Activated CD4-positive, alpha-beta T cell treated with anti-CD3 and anti-CD28 coated beads for 36 hours (primary cell): ENCODE measurements around the gene BTF3. TPM values are rescaled to one million over a fixed set of nuclear protein-coding genes. Genes with fewer than 3 reads are reported as not detected.
A peak's percentile ranks its signal among the peaks of the same experiment; 100 is the strongest.
"Not testable (repeated sequence)": the region's sequence is repeated elsewhere in the genome, so short reads cannot be mapped to it uniquely, and the experiment has no call there.

Experiments used
- ATAC-seq: fragments of 200-7000 bp; cut with Tn5 transposase; one replicate; pipeline ENCODE4 v1.10.0; 2021; ENCODE audit warnings: mild to moderate bottlenecking, moderate library complexity
- CTCF ChIA-PET: fragments of 350-600 bp; sonication (Branson Sonifier 250); formaldehyde crosslinking; loops from one replicate; lab custom pipeline; 2021; ENCODE audit warnings: antibody characterized with exemption; lab: Charles Lee
- POLR2A ChIA-PET: fragments of 350-600 bp; sonication (Branson Sonifier 250); formaldehyde crosslinking; loops from one replicate; lab custom pipeline; 2021; ENCODE audit warnings: antibody characterized with exemption, inconsistent platforms; lab: Charles Lee
- DNase-seq: peaks from one replicate; pipeline ENCODE4 v3.0.0-alpha.2; 2020
- H3K27ac Mint-ChIP-seq: one replicate; pipeline ENCODE4 v1.8.0; 2021; ENCODE audit warnings: mixed read lengths
- H3K27me3 Mint-ChIP-seq: one replicate; pipeline ENCODE4 v1.8.0; 2021; ENCODE audit warnings: mixed read lengths
- H3K36me3 Mint-ChIP-seq: one replicate; pipeline ENCODE4 v1.8.0; 2021; ENCODE audit warnings: low read depth, mixed read lengths
- H3K4me1 Mint-ChIP-seq: one replicate; pipeline ENCODE4 v1.8.0; 2021; ENCODE audit warnings: mixed read lengths
- H3K4me3 Mint-ChIP-seq: one replicate; pipeline ENCODE4 v1.8.0; 2021; ENCODE audit warnings: mild to moderate bottlenecking, moderate library complexity, mixed read lengths
- H3K9me3 Mint-ChIP-seq: one replicate; pipeline ENCODE4 v1.8.0; 2021; ENCODE audit warnings: low read depth, mixed read lengths
- intact Hi-C, 2 experiments: fragments of 100-400 bp; cut with DNase I in 1 of 2; cut with micrococcal nuclease in 1 of 2; formaldehyde crosslinking; loops; one replicate each; pipeline versions ENCODE4 v1.14.2 to v1.15.1; 2022 to 2024; cut with DNase I, micrococcal nuclease
- total RNA-seq, 2 experiments: library from RNA; stranded (reverse); gene quantifications; one replicate each; pipeline ENCODE4 v1.2.3, GENCODE V29; 2021

The BTF3 gene
- total RNA-seq, 2 experiments from 2014 or later, result 1,030 to 1,213 TPM

GRCh38 chr5:73486119-73486899, 11.9 kb upstream of the BTF3 start:
- Mint-ChIP-seq H3K36me3 (no peaks in the 10 kb centered on the region), H3K9me3 (no peaks in the 10 kb centered on the region), H3K27me3 (peaks cover 20% of the 10 kb centered on the region), H3K27ac (no peak overlapping the region), H3K4me1 (no peaks in the 10 kb centered on the region), H3K4me3 (no peak overlapping the region)
- POLR2A ChIA-PET, result no interaction called here
- intact Hi-C loops, result no loop called here
- CTCF ChIA-PET, result interaction anchor here (1.7 kb wide), 1 partner anchor 51 kb away, joined by 4 read pairs; no protein-coding TSS in a partner anchor
- ATAC-seq, result no peak
- no peak for DNase-seq

- H3K27ac Mint-ChIP-seq, H3K4me3 Mint-ChIP-seq, H3K4me1 Mint-ChIP-seq, POLR2A ChIA-PET, H3K9me3 Mint-ChIP-seq, H3K36me3 Mint-ChIP-seq, ATAC-seq, DNase-seq, intact Hi-C loops: not testable (repeated sequence)
- H3K27me3 Mint-ChIP-seq, result peaks cover 23% of the 10 kb centered on the region
- CTCF ChIA-PET, result interaction anchor here (0.7 to 1.7 kb wide), 2 partner anchors 50 to 1021 kb away, joined by 3 to 4 read pairs; no protein-coding TSS in a partner anchor
Observed at GRCh38 chr5:73487257-73487656, 11.0 kb upstream of the BTF3 start.

- no peaks in the 10 kb centered on the region for H3K36me3 Mint-ChIP-seq
- no peaks in the 10 kb centered on the region for H3K4me1 Mint-ChIP-seq
- DNase-seq (no peak), ATAC-seq (no peak)
- POLR2A ChIA-PET, result no interaction called here
- intact Hi-C loops, result no loop called here
- H3K27me3 Mint-ChIP-seq, result peaks cover 26% of the 10 kb centered on the region
- H3K27ac Mint-ChIP-seq, result no peak overlapping the region
- CTCF ChIA-PET, result interaction anchor here (0.7 to 1.7 kb wide), 2 partner anchors 50 to 1020 kb away, joined by 3 to 4 read pairs; no protein-coding TSS in a partner anchor
- H3K9me3 Mint-ChIP-seq, result no peaks in the 10 kb centered on the region
- H3K4me3 Mint-ChIP-seq, result no peak overlapping the region
Observed at GRCh38 chr5:73487815-73488214, 10.4 kb upstream of the BTF3 start.

GRCh38 chr5:73488806-73489205, 9.4 kb upstream of the BTF3 start:
- peaks cover 32% of the 10 kb centered on the region for H3K27me3 Mint-ChIP-seq
- intact Hi-C loops, result no loop called here
- CTCF ChIA-PET, result no interaction called here

GRCh38 chr5:73490088-73490487, 8.2 kb upstream of the BTF3 start:
- H3K4me1 Mint-ChIP-seq, result no peaks in the 10 kb centered on the region
- H3K27me3 Mint-ChIP-seq, result peaks cover 29% of the 10 kb centered on the region
- intact Hi-C loops, result loop anchor here in 1 of 2 experiments (10.0 kb wide), 1 partner anchor 1085 kb away; no protein-coding TSS in a partner anchor
- CTCF ChIA-PET, result interaction anchor here (0.6 to 0.9 kb wide), 2 partner anchors 9 to 274 kb away, joined by 3 to 6 read pairs; no protein-coding TSS in a partner anchor
- DNase-seq, result no peak
- H3K4me3 Mint-ChIP-seq, result no peak overlapping the region
- POLR2A ChIA-PET, result no interaction called here
- ATAC-seq, result no peak
- H3K9me3 Mint-ChIP-seq, result no peaks in the 10 kb centered on the region
- no peaks in the 10 kb centered on the region for H3K36me3 Mint-ChIP-seq
- no peak overlapping the region for H3K27ac Mint-ChIP-seq

More at GRCh38 chr5:73488806-73489205, 9.4 kb upstream of the BTF3 start:
- Mint-ChIP-seq H3K36me3 (no peaks in the 10 kb centered on the region), H3K27ac (no peak overlapping the region), H3K4me3 (no peak overlapping the region), H3K9me3 (no peaks in the 10 kb centered on the region), H3K4me1 (no peaks in the 10 kb centered on the region)
- no peak for DNase-seq
- POLR2A ChIA-PET, result no interaction called here
- no peak for ATAC-seq

GRCh38 chr5:73491155-73491554, 7.1 kb upstream of the BTF3 start:
- no peaks in the 10 kb centered on the region for H3K4me1 Mint-ChIP-seq
- no peaks in the 10 kb centered on the region for H3K36me3 Mint-ChIP-seq
- no peak overlapping the region for H3K27ac Mint-ChIP-seq
- H3K27me3 Mint-ChIP-seq, result peaks cover 27% of the 10 kb centered on the region
- intact Hi-C loops, result loop anchor here in 1 of 2 experiments (10.0 kb wide), 1 partner anchor 1084 kb away; no protein-coding TSS in a partner anchor
- no peak for ATAC-seq
- ChIA-PET POLR2A (no interaction called here), CTCF (interaction anchor here (0.9 kb wide), 1 partner anchor 275 kb away, joined by 3 read pairs; no protein-coding TSS in a partner anchor)
- no peak overlapping the region for H3K4me3 Mint-ChIP-seq
- no peaks in the 10 kb centered on the region for H3K9me3 Mint-ChIP-seq
- DNase-seq, result no peak

GRCh38 chr5:73493421-73493820, 4.8 kb upstream of the BTF3 start:
- Mint-ChIP-seq H3K4me1 (peaks cover 7% of the 10 kb centered on the region), H3K4me3 (no peak overlapping the region), H3K27ac (no peak overlapping the region), H3K27me3 (peaks cover 20% of the 10 kb centered on the region), H3K9me3 (no peaks in the 10 kb centered on the region), H3K36me3 (peaks cover 2% of the 10 kb centered on the region)
- intact Hi-C loops, result loop anchor here in 1 of 2 experiments (10.0 kb wide), 1 partner anchor 1081 kb away; no protein-coding TSS in a partner anchor
- ChIA-PET POLR2A (no interaction called here), CTCF (no interaction called here)
- no peak for ATAC-seq
- DNase-seq, result no peak

GRCh38 chr5:73494721-73495120, 3.5 kb upstream of the BTF3 start:
- H3K4me1 Mint-ChIP-seq, result peaks cover 10% of the 10 kb centered on the region
- no peak overlapping the region for H3K4me3 Mint-ChIP-seq
- intact Hi-C loops, result loop anchor here (5.0 to 10.0 kb wide), 4 partner anchors 47 to 1907 kb away; partner anchors contain the start of genes FCHO2 (in 1 of the 2), FOXD1 (in 1 of the 2) and MCCC2 (in 1 of the 2)
- peaks cover 13% of the 10 kb centered on the region for H3K36me3 Mint-ChIP-seq
- H3K9me3 Mint-ChIP-seq, result no peaks in the 10 kb centered on the region
- peaks cover 14% of the 10 kb centered on the region for H3K27me3 Mint-ChIP-seq
- no peak for ATAC-seq
- no peak overlapping the region for H3K27ac Mint-ChIP-seq
- CTCF ChIA-PET, result no interaction called here
- no peak for DNase-seq
- POLR2A ChIA-PET, result no interaction called here

GRCh38 chr5:73495772-73496335, 2.4 kb upstream of the BTF3 start:
- Mint-ChIP-seq H3K9me3 (no peaks in the 10 kb centered on the region), H3K36me3 (peaks cover 23% of the 10 kb centered on the region), H3K27me3 (peaks cover 14% of the 10 kb centered on the region), H3K4me1 (peaks cover 19% of the 10 kb centered on the region), H3K4me3 (no peak overlapping the region), H3K27ac (no peak overlapping the region)
- no peak for ATAC-seq
- ChIA-PET POLR2A (no interaction called here), CTCF (interaction anchor here (1.7 to 2.6 kb wide), 3 partner anchors 22 to 35 kb away, joined by 5 to 7 read pairs (median 6); no protein-coding TSS in a partner anchor)
- intact Hi-C loops, result loop anchor here (5.0 to 10.0 kb wide), 4 partner anchors 49 to 1909 kb away; partner anchors contain the start of genes FCHO2 (in 1 of the 2), FOXD1 (in 1 of the 2) and MCCC2 (in 1 of the 2)
- no peak for DNase-seq

- POLR2A ChIA-PET, result no interaction called here
- intact Hi-C loops, result loop anchor here (5.0 to 10.0 kb wide), 4 partner anchors 50 to 1910 kb away; partner anchors contain the start of genes FCHO2 (in 1 of the 2), FOXD1 (in 1 of the 2) and MCCC2 (in 1 of the 2)
- H3K27me3 Mint-ChIP-seq, result peaks cover 9% of the 10 kb centered on the region
- H3K4me3 Mint-ChIP-seq, result peak overlapping the region; percentile 87
- no peaks in the 10 kb centered on the region for H3K9me3 Mint-ChIP-seq
- CTCF ChIA-PET, result interaction anchor here (0.6 to 2.6 kb wide), 7 partner anchors 9 to 40 kb away, joined by 3 to 7 read pairs (median 5); no protein-coding TSS in a partner anchor
- DNase-seq (no peak), ATAC-seq (no peak)
- H3K36me3 Mint-ChIP-seq, result peaks cover 30% of the 10 kb centered on the region
- H3K4me1 Mint-ChIP-seq, result peaks cover 26% of the 10 kb centered on the region
- H3K27ac Mint-ChIP-seq, result no peak overlapping the region
Observed at GRCh38 chr5:73496984-73497457, 1.2 kb upstream of the BTF3 start.
